ENCODE results near the gene FOXK2.
A peak's percentile ranks its signal among the peaks of the same experiment; 100 is the strongest.

The FOXK2 gene

DNA sequence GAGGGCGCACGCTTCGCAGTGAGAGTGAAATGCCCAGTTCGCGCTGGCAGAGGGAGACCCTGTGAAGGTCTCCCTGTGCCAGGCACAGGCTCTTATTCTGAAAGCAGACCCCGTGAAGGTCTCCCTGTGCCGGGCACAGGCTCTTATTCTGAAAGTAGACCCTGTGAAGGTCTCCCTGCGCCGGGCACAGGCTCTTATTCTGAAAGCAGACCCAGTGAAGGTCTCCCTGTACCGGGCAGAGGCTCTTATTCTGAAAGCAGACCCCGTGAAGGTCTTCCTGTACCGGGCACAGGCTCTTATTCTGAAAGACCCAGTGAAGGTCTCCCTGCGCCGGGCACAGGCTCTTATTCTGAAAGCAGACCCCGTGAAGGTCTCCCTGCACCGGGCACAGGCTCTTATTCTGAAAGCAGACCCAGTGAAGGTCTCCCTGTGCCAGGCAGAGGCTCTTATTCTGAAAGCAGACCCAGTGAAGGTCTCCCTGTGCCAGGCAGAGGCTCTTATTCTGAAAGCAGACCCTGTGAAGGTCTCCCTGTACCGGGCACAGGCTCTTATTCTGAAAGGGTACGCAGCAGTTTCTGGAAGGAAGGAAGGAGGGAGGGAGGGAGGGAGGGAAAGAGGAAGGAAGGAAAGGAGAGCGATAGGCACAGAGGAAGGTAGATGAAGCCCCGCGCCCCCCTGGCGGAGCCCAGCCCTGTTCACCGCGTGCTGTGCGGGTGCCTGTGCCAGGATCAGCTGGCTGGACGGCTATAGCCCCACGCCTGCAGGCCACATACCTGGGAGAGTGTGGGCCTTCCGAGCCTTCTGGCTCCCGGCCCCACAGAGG, 73.4 kb downstream of the FOXK2 start:
- peak; percentile 85 to 86 for DNase-seq

DNA sequence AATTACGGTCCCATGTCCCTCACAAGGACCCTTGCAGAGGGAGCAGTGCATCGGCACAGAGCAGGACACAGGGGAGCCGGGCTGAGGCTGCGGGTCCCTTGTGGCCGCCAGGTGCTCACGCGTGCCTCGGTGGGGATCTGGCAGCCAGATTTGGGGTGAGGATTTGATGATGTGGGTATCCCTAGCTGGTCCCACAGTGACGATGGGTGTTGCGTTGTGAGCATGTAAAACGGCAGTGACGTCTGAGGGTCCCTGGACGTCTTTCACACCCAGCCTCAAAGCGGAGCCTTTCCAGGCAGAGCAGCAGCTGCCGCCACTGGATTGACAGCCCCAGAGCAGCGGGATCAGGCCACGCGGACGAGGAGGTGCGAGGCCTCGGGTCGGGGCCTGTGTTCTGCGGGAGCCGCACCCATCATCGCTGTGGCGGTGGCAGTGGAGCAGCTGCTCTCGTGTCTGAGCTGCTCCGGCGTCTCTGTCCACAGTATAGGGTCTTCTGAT, 74.1 kb downstream of the FOXK2 start:
- DNase-seq, result no peak

DNA sequence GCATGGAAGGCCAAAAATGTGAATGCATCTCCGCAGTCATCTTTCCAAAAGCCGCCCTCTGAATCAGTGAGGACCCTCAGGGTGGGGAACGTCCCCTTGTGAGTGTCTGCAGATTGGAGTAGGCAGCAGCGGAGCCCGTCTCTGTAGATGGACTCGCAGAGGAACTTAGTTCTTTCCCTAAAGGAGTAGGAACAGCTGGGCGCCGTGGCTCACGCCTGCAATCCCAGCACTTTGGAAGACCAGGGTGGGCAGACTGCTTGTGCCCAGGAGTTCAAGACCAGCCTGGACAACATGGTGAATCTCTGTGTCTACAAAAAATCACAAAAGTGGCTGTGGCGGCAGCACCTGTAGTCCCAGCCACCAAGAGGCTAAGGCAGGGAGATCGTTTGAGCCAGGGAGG, 75.0 kb downstream of the FOXK2 start:
- DNase-seq, result no peak

DNA sequence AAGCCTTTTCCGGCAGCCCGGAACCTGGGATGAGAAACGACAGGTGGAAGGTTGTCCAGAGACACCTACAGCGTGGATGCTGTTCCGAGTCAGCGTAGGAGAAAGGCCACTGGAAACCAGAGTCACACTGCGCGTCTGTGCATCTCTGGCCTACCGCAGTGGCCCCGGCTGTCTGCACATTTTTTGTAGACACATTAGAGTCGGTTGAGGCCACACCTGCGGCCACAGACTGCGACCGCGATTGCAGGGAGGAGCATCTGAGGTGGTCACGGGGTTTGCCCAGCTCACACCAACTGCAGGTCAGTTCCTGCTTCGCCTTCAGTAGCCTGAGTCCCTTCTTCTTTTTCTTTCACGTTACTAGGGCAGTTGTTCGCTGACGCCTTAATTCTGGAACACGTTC, 76.4 kb downstream of the FOXK2 start:
- DNase-seq, result no peak

DNA sequence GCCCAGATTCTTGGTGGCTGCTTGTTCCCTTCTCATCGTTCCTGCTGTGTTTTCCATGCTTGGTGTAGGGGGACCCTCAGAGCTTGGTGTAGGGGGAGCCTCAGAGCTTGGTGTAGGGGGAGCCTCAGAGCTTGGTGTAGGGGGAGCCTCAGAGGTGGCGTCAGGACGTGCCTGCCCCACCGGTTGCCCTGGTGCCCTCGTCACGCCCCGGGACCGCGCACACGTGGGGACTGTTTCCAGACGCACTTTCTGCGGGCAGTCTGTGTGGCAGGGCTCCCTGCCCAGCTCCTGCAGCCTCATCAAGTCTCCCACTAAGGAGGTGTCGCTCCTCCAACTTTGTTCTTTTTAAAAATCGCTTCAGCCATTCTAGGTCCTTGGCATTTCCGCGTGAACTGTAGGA, 76.8 kb downstream of the FOXK2 start:
- no peak for DNase-seq

DNA sequence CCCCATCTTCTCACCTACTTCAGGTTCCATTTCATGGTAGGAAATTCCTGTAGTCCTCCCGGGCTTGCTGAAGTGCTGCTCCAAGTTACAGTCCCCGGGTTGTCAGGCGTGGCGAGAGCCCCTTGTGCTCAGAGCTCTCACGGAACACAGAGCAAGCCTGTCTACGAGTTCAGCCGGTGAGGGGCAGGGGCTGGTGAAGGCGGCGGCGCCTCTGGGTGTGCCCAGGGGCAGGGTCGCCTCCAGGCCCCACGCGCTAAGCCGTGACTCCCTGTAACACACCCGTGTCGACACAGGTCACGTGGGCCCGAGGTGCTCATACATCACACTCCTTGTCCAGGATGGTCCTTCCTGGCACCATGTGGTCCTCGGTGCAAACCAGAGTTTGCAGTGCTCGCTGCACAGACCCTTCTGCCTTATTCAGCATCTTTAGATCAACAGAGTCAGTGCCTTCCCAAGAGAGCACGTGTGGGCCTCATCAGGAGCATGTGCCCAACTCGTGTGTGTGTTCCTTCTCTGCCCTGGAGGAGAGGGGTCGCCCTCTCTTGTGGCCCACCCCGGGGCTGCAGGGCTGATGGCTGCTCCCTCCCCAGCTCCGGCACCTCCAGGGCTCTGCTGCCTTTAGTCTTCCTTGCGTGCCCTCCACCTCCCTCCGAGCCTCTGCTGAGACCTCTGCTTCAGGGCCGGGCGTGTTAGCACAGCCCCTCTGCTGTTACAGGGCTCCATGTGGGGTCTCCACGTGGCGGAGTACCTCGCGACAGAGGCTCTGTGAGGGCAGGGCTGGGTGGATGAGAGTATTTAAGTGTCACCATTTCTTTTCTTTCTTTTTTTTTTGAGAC, 77.5 kb downstream of the FOXK2 start:
- DNase-seq, result no peak

DNA sequence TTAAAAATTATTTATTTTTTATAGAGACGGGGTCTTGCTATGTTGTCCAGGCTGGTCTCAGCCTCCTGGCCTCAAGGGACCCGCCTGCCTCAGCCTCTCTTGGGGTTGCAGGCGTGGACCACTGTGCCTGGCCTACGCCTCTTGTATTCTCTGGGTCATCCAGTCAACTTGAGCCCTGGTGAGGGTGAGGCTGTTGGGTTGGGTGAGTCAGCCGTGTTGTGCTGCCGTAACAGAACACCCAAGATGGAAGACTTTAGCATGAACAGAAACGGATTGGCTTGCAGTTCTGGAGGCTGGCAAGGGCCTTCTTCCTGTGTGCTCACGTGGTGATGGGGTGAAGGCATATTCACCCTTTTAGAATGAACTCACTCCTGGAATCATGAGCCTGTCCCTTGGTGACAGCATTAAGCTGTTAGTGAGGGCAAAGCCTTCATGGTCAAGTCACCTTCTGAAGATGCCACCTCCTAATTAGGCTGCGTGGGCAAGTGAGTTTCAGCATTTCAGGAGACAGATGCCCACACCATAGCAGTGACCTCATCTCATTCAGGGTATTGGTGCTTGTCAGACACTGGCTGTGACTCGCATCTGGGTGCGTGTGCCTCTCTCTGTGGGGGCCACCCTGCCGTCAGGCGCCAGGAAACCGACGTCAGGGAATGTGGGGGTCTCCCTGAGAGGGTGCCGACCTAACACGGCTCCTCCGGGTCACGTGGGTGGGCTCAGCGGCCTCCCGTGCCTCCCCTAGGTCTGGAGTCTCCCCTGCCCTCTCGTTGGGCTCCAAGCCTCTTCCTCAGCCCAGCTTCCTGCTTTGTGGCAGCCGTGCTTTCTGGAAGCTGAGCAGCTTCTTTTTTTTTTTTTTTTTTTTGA, 79.0 kb downstream of the FOXK2 start:
- no peak for DNase-seq

DNA sequence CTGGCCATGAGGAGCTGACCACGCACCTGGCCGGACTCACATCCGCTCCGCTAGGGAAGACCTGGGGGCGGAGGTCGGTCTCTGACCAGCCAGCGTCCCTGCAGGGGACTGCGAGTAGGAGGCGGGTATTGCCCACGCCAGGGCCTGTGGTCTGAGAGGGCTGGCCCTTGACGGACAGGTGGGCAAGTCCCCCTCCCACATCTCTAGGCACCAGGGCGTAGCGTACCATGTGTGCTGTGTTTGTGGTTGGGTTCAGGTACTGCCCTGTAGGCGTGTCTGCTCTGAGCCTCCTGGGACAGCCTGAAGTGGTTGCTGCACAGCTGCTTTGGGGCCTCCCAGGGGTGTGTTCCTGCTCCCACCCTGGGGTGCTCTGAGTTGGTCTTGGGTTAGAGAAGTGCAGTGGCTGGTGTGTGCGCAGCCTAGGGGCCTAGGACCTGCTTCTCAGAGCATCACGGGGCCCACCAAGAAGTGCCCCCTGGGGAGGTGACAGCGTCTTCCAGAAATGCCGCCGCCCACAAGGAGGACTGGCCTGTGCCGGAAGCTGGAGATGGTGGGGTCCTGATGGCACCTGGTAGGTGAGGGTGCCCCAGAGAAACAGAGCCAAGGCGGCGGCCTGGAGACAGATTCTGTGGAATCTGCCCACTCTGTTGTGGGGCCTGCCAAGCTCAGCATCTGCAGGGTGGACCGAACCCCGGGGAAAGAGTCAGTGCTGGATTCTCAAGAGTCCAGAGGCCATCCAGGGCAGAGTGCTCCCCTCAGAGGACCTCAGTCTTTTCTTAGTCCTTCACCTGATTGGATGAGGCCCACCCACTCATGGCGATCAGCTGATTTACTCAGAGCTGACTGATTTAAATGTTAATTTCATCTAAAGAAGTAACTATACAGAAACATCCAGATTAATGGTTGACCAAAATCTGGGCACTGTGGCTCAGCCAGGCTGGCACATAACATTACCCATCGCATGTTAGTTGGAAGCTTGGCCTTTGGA, 80.4 kb downstream of the FOXK2 start:
- no peak for DNase-seq

DNA sequence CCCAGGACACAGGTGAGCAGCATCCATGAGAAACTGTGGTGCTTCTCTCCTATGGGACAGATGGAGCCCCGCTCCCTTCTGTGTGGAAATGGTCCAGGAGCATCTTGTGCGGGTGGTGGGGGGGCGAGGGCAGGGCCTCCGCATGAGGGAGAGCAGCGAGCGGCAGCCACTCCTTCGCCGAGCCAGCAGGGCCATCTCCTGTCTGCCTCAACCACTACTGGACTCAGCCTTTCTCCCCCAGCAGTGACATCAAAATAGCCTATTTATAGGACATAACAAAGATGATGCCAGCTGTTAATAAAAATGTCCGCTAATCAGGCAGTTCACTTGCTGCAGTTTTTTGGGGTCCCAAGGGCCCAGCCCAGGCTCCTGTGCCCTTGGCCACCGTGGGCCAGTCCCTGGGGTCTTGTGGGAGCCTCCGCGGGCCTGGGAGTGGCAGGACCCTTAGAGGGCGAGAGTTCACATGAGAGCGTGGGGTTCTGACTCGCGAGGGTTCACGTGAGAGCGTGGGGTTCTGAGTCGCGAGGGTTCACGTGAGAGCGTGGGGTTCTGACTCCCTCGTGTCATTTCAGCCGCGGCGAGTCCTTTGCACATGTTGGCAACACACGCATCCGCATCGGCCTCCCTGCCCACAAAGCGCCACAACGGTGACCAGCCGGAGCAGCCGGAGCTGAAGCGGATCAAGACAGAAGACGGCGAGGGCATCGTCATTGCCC, 81.4 kb downstream of the FOXK2 start:
- no peak for DNase-seq

DNA sequence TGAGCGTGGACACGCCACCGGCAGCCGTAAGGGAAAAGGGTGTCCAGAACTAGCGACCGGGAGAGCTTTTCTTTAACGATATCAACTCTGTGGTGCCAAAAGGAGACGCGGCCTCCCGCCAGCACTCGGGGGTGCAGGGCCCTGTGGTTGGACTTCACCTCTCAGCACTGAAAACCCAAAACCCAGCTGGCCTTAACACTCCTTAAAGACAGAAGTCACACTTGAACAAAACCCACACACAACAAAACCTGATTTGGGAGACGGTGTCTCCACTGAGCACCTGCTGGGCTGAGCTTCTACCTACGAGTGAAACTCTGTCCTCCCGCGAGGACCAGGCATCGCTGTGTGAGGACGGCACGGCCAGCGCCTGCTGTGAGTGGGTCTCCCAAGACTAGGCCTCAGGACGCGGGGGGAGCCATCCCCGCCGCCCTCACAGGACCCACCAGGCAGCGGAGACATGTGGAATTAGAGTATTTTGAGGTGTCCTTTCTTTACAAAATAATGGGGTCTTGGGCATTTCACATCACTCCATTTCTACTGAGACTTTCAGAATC, 82.0 kb downstream of the FOXK2 start:
- DNase-seq, result no peak

DNA sequence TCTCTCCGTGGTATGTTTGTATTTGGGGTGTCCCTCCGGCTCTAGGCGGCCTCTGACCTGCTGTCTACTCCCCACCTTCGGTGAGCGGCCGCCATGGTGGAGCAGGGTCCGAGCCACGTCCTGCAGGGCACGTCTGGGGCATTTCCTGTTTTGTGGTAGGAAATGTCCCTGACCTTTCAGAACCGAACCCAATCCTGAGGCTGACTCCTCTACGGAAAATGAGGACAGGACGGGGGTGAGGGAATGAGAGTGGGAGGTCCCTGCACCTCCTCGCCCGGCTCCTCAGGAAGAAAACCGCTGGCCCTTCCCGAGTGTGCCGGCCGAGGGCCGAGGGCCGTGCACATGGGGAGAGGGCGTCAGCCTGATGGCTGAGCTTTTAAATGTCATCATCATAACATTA, 83.0 kb downstream of the FOXK2 start:
- DNase-seq, result no peak

DNA sequence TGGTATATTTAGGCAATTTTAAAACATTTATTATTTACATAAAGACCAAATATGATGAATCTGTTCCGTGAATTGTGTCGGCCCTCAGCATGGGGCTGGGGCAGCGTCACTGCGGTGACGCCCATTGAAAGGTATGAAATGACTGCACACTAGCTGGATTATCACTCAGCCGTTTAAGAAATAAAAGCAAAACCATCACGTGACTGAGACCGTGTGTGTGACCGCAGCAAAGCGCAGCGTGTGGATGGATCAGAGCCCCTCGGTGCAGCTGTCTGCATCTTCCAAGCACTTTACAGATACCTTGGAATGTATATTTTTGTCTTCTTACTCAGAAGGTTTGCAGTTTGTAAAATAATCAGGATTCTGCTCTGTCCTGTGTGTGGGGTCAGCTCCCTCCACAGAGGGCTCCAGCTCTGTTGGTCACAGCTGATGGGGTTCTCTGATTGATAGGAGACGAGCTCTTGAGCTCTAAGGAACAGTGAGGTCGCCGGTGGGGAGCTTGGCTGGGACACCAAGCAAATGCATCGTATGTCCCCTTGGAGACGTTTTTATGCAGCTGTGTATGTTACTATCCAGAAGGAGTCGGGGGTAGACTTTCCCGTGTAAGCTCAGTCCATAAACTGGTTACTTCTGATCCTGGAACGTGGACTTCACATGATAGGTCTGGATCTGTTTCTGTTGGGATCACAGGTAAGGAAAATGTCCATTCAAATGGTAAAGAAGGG, 83.6 kb downstream of the FOXK2 start:
- no peak for DNase-seq

DNA sequence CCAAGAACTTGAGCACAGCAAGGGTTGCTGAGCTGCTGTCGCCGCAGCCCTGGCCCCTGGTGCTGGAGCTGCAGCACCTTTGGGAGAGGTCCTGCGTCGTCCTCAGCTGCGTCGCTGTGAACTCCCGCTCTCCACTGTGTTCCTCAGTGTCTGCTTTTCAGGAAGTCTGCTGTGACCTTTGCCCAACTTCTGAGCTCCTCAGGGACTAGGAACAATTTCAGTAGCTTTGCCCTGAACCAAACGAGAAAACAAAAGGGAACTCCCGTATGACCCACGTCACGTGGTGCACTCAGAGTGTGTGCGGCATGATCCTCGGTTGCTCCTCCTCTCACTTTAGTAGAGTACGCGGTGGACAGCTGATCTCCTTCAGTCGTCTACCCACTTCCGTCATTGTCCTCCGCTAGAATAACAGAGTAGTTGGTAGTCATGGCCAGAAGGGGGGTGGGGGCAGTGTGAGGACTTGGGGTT, 84.5 kb downstream of the FOXK2 start:
- no peak for DNase-seq

DNA sequence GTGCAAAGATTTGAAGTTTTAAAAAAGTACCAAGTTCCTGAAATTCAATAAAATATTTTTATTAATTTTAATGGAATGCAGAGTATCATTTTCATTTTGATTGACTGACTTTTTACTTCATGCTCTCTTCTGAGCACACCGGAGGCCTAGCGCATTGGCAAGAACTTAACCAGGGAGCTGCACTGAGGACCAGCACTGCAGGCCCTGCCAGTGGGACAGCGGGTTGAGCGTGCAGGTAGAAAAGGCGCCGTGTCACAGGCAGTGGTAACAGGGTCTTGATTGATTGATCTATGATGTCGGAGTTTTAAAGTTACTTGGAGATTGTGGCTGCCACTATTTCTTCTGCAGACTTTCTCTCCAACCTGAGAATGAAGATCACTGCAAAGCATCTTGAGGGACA, 85.0 kb downstream of the FOXK2 start:
- no peak for DNase-seq

DNA sequence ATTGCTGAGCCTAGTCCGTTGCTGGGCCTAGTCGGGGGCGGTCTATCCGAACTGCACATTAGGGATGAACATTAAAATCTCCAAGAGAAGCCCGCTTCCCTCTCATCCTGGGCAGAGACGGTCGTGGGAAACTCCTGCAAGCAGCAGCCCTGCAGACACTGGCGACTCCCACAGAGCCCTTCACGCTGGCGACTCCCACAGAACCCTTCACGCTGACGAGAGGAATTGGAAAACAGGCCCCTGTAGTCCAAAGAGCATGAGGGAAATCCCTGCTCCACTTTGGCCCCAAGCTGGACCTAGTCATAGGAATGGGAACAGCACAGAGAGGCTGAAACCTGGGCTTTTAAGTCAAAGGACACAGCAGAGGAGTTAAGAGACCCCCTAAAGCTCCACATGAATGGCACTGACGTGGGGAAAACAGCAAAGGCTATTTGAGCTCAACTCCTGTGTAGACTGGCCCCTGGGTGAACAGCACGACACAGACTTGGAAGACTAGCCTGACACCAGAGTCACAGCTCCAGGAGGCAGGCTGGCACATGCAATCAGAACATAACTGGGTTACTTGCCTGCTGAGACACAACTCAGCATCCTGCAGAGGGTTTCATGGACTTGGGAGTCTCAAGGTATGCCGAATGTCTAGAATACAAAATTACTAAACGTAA, 86.5 kb downstream of the FOXK2 start:
- no peak for DNase-seq

DNA sequence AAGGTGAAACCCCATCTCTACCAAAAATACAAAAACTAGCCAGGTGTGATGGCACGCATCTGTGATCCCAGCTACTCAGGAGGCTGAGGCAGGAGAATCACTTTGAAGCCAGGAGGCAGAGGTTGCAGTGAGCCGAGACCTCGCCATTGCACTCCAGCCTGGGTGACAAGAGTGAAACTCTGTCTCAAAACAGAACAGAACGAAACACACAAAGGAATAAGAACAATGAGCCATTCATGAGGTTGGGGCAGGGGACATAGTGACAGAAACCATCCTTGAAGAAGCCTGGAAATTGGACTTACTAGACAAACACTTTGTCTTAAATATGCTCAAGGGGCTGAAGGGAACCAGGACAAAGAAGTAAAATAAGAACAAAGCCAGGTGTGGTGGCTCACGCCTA, 89.3 kb downstream of the FOXK2 start:
- DNase-seq, result no peak

DNA sequence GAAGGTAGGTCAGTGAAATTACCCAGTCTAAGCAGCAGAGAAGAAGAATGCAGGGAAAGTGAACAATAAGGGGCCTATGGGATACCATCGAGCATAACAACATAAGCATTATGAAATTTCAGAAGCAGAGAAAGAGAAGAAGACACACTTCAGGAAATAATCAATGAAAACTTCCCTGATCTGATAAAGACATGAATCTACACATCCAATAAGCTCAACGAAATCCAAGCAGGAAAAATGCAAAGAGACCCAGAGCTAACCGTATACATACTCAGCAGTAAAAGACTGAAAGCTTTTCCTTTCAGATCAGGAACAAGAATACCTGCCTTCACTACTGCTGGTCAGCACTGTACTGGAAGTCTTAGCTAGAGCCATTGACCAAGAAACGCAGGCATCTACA, 90.1 kb downstream of the FOXK2 start:
- DNase-seq, result no peak

DNA sequence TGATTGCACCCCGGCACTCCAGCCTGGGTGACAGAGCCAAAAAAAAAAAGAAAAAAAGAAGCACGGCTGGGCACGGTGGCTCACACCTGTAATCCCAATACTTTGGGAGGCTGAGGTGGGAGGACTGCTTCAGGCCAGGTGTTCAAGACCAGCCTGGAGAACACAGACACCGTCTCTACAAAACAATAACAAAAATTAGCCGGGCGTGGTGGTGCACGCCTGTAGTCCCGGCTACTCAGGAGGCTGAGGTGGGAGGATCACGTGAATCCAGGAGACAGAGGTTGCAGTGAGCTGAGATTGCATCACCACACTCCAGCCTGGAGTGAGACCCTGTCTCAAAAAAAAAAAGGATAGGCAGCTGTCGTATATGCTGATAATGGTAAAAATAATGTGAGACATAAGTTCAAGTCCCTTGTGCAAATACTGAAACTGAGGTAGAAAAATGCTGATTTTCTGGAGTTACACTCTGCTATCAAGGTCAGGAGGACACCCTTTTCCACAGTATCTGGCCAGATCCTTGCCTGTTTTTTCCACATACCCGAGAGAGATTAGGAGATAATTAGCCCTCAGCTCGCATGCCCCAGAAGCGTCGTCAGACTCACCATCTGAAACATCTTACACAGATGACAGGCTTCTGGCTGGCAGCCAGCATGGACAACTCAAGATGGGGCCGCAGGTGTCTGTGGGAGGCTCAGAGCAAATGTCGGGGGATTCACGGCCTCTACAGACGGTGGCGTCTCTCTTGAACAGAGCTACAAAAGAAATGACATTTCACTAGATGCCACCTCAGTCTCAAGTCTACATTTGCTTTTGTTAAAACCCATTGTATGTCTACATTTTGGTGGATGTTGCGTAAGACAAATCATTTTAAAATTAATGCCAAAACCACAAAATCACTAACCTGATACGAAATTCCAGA, 91.9 kb downstream of the FOXK2 start:
- DNase-seq, result peak in 1 of 2 experiments; percentile 57

All from NCI-H446 (cell line).